H1 (cell line): Measurements from ENCODE around the gene TMEM238. TPM values are rescaled to one million over a fixed set of nuclear protein-coding genes. Genes with fewer than 3 reads are reported as not detected.

ENCODE experiments used
- CTCF ChIA-PET: fragments of 300-600 bp; sonication (Branson Sonifier 250); formaldehyde crosslinking; loops from one replicate; lab custom pipeline; 2021; ENCODE audit not compliant: partially characterized antibody; lab: Charles Lee
- POLR2A ChIA-PET: fragments of 300-600 bp; sonication (Branson Sonifier 250); formaldehyde crosslinking; loops from one replicate; lab custom pipeline; 2021; ENCODE audit warnings: inconsistent platforms; ENCODE audit not compliant: partially characterized antibody; lab: Charles Lee
- DNase-seq, 2 experiments: peaks; one replicate each; pipeline versions ENCODE4 v3.0.0 to v3.0.0-alpha.2; 2010 to 2022; ENCODE audit warnings: low spot score in 2 of 2, low read depth in 1 of 2, mixed read lengths in 1 of 2
- FAIRE-seq: peaks from 2 replicates; lab custom pipeline; 2011; peaks lifted over from hg19 to GRCh38; lab: Jason Lieb, UNC
- H2AFZ ChIP-seq: 2 replicates; pipeline ENCODE4 v1.8.1; 2012; ENCODE audit warnings: low read length, inconsistent platforms
- H2AK5ac ChIP-seq: 2 replicates; pipeline ENCODE4 v1.6.1; 2013; ENCODE audit warnings: low read depth, low read length
- H2BK120ac ChIP-seq: replicated peaks from 2 replicates; pipeline ENCODE3; 2013; ENCODE audit warnings: low read depth, low read length, inconsistent platforms
- H2BK12ac ChIP-seq: 2 replicates; pipeline ENCODE4 v1.6.1; 2013; ENCODE audit warnings: low read depth, low read length
- H2BK15ac ChIP-seq: 2 replicates; pipeline ENCODE4 v1.6.1; 2013; ENCODE audit warnings: low read length
- H2BK20ac ChIP-seq: 2 replicates; pipeline ENCODE4 v1.6.1; 2013; ENCODE audit warnings: low read length
- H2BK5ac ChIP-seq: 2 replicates; pipeline ENCODE4 v1.6.1; 2013; ENCODE audit warnings: low read depth, low read length
- H3K14ac ChIP-seq: 2 replicates; pipeline ENCODE4 v1.6.1; 2013; ENCODE audit warnings: inconsistent platforms; ENCODE audit not compliant: insufficient read length
- H3K18ac ChIP-seq: 2 replicates; pipeline ENCODE4 v1.6.1; 2013; ENCODE audit warnings: low read length; ENCODE audit errors: extremely low read depth
- H3K23ac ChIP-seq: 2 replicates; pipeline ENCODE4 v1.6.1; 2013; ENCODE audit warnings: inconsistent platforms; ENCODE audit not compliant: insufficient read length
- H3K23me2 ChIP-seq: 2 replicates; pipeline ENCODE4 v1.6.1; 2013; ENCODE audit warnings: low read depth, low read length
- H3K27ac ChIP-seq: 2 replicates; pipeline ENCODE4 v1.6.1; 2011; ENCODE audit warnings: low read depth, low read length, inconsistent platforms
- H3K27me3 ChIP-seq, 4 experiments: replicated peaks in 1 of 4; 1 replicate in 1 of 4; 2 replicates in 3 of 4; pipeline versions ENCODE4 v1.6.1 to v1.8.1; 2011 to 2013; ENCODE audit warnings: low read length in 3 of 4, mild to moderate bottlenecking in 3 of 4, inconsistent platforms in 2 of 4, mixed read lengths in 2 of 4, moderate library complexity in 1 of 4; ENCODE audit not compliant: control insufficient read depth in 3 of 4, insufficient read depth in 3 of 4; ENCODE audit errors: extremely low read depth in 1 of 4
- H3K36me3 ChIP-seq, 4 experiments: 2 replicates each; pipeline versions ENCODE4 v1.6.1 to v1.8.1; 2011 to 2013; ENCODE audit warnings: mild to moderate bottlenecking in 4 of 4, low read length in 3 of 4, moderate library complexity in 2 of 4, control low read depth in 1 of 4, inconsistent platforms in 1 of 4; ENCODE audit not compliant: insufficient read depth in 4 of 4, control insufficient read depth in 2 of 4
- H3K4ac ChIP-seq: replicated peaks from 2 replicates; pipeline ENCODE3; 2013; ENCODE audit warnings: low read length, low read depth, mixed read lengths, inconsistent platforms; ENCODE audit not compliant: insufficient read length
- H3K4me1 ChIP-seq, 4 experiments: replicated peaks in 1 of 4; 1 replicate in 1 of 4; 2 replicates in 3 of 4; pipeline versions ENCODE4 v1.6.1 to v1.8.1; 2011 to 2013; ENCODE audit warnings: low read length in 3 of 4, inconsistent platforms in 2 of 4, mixed read lengths in 1 of 4; ENCODE audit not compliant: insufficient read depth in 4 of 4, control insufficient read depth in 3 of 4
- H3K4me2 ChIP-seq, 2 experiments: 2 replicates each; pipeline versions ENCODE4 v1.6.1 to v1.8.1; 2011 to 2013; ENCODE audit warnings: low read depth in 2 of 2, low read length in 2 of 2, control low read depth in 1 of 2, inconsistent platforms in 1 of 2, mild to moderate bottlenecking in 1 of 2; ENCODE audit not compliant: insufficient read depth in 1 of 2
- H3K4me3 ChIP-seq, 4 experiments: fragments of 200-600, 300-600 bp in 1 of 4; sonication (generic), shearing (Covaris generic), sonication (Bioruptor Twin) in 1 of 4; 2 replicates each; pipeline versions ENCODE4 v1.5.1 to v1.8.1; 2011 to 2016; ENCODE audit warnings: low read length in 4 of 4, low read depth in 3 of 4, control low read depth in 2 of 4, inconsistent platforms in 2 of 4, mild to moderate bottlenecking in 2 of 4, mixed read lengths in 1 of 4, moderate library complexity in 1 of 4; ENCODE audit not compliant: insufficient read depth in 2 of 4; ENCODE audit errors: extremely low read depth in 1 of 4
- H3K56ac ChIP-seq: replicated peaks from 2 replicates; pipeline ENCODE3; 2013; ENCODE audit warnings: low read depth, mild to moderate bottlenecking, mixed read lengths, low read length, inconsistent platforms; ENCODE audit not compliant: insufficient read length
- H3K79me1 ChIP-seq: 2 replicates; pipeline ENCODE4 v1.6.1; 2013; ENCODE audit warnings: low read depth, low read length, control low read depth
- H3K79me2 ChIP-seq, 2 experiments: 2 replicates each; pipeline versions ENCODE4 v1.6.1 to v1.8.1; 2012 to 2013; ENCODE audit warnings: low read length in 2 of 2, mild to moderate bottlenecking in 2 of 2, inconsistent platforms in 1 of 2; ENCODE audit not compliant: insufficient read depth in 2 of 2, control insufficient read depth in 1 of 2
- H3K9ac ChIP-seq, 4 experiments: replicated peaks in 1 of 4; 1 replicate in 1 of 4; 2 replicates in 3 of 4; pipeline versions ENCODE4 v1.6.1 to v1.8.1; 2011 to 2013; ENCODE audit warnings: low read depth in 3 of 4, low read length in 3 of 4, control low read depth in 2 of 4, mild to moderate bottlenecking in 2 of 4, moderate library complexity in 2 of 4, inconsistent platforms in 1 of 4; ENCODE audit errors: extremely low read depth in 1 of 4
- H3K9me3 ChIP-seq, 2 experiments: 2 replicates each; pipeline versions ENCODE4 v1.6.1 to v1.8.1; 2012 to 2013; ENCODE audit warnings: mild to moderate bottlenecking in 2 of 2, moderate library complexity in 2 of 2, control low read depth in 1 of 2, inconsistent platforms in 1 of 2, low read depth in 1 of 2, low read length in 1 of 2, mixed read lengths in 1 of 2; ENCODE audit not compliant: insufficient read depth in 2 of 2
- H4K20me1 ChIP-seq, 2 experiments: replicated peaks in 1 of 2; 2 replicates each; pipeline versions ENCODE3 to v1.8.1; 2011 to 2013; ENCODE audit warnings: inconsistent platforms in 2 of 2, low read length in 2 of 2, mild to moderate bottlenecking in 1 of 2; ENCODE audit not compliant: insufficient read depth in 2 of 2, control insufficient read depth in 1 of 2
- H4K5ac ChIP-seq: 2 replicates; pipeline ENCODE4 v1.6.1; 2013; ENCODE audit warnings: low read length, low read depth, mixed read lengths, inconsistent platforms; ENCODE audit not compliant: insufficient read length
- H4K8ac ChIP-seq: 2 replicates; pipeline ENCODE4 v1.8.0; 2013; ENCODE audit warnings: mild to moderate bottlenecking, moderate library complexity, low read length, inconsistent platforms; ENCODE audit not compliant: insufficient read depth; ENCODE audit errors: extremely low read depth
- H4K91ac ChIP-seq: replicated peaks from 2 replicates; pipeline ENCODE3; 2013; ENCODE audit warnings: low read length, mixed read lengths, inconsistent platforms; ENCODE audit not compliant: insufficient read length
- CREB1 ChIP-seq: IDR thresholded peaks from 2 replicates; pipeline ENCODE4 v1.6.1; 2012; ENCODE audit warnings: inconsistent platforms
- MAX ChIP-seq: IDR thresholded peaks from 2 replicates; pipeline ENCODE4 v1.6.1; 2012; ENCODE audit warnings: inconsistent platforms
- PHF8 ChIP-seq: fragments of 200-600 bp; sonication (generic); conservative IDR thresholded peaks from 2 replicates; pipeline ENCODE4 v1.7.1; 2012; ENCODE audit warnings: low read depth, mild to moderate bottlenecking, inconsistent platforms, low read length, moderate library complexity
- WGBS, 2 experiments: shearing (Covaris generic) in 1 of 2; methylation state at CpG; one replicate each; pipeline versions ENCODE4 v1.1.6 to v1.1.7; 2013 to 2015; ENCODE audit warnings: low lambda C conversion rate in 2 of 2, mixed read lengths in 2 of 2, inconsistent platforms in 1 of 2, low coverage in 1 of 2, missing lambda C conversion rate in 1 of 2; ENCODE audit not compliant: insufficient replicate concordance in 2 of 2, insufficient coverage in 1 of 2, insufficient read length in 1 of 2; ENCODE audit errors: extremely low coverage in 1 of 2, missing lambda C conversion rate in 1 of 2; 5-methylcytosine and 5-hydroxymethylcytosine counted together
- polyA plus RNA-seq, 7 experiments: library from polyadenylated mRNA; depleted of rRNA in 3 of 7; stranded (reverse) in 5 of 7; unstranded in 2 of 7; fragments of >200 nt in 5 of 7; fragments of 200-250 nt in 2 of 7; gene quantifications; 1 replicate in 5 of 7; 2 replicates in 1 of 7; 4 replicates in 1 of 7; pipeline versions ENCODE4 v1.2.1 to v1.2.3, GENCODE V29; 2011 to 2013; ENCODE audit warnings: missing spikeins in 2 of 7, mixed read lengths in 2 of 7
- total RNA-seq: library from RNA; stranded (reverse); fragmentation: NEBNext Ultra II Directional; extraction: Animal tissue kit (Norgen Biotek cat#: 25700); gene quantifications from 2 replicates; pipeline ENCODE4 v1.2.1, GENCODE V29; 2021

TMEM238 gene
- total and polyA plus RNA-seq, 2 of the 8 experiments (the other 6 are each of a cell fraction or from before 2014, with no cell fraction given): 0.53 to 3.8 TPM

- TF ChIP-seq PHF8 (0 out of 2 replicates have a peak, but pooled peaks have one; percentile 14), CREB1 (no peak), MAX (no peak)
- Histone ChIP-seq H2AFZ (no peak overlapping the region), H3K4me2 (peak overlapping the region; percentile 79 to 94), H3K27ac (no peak overlapping the region), H2BK12ac (peak overlapping the region; percentile 32; the same call in 1 of the 2 replicates), H3K23me2 (peaks cover 20% of the 10 kb centered on the region; the same call in 1 of the 2 replicates), H3K4ac (peak overlapping the region; percentile 97), H3K4me1 (peaks cover 0 to 23% (median 10%) of the 10 kb centered on the region in 4 experiments; a peak in 6 of 7 replicates), H3K79me1 (peaks cover 5% of the 10 kb centered on the region; the same call in 1 of the 2 replicates), H3K4me3 (peak overlapping the region; percentile 69 to 85 (median 84)), H3K14ac (no peak overlapping the region), H3K56ac (no peak overlapping the region), H3K18ac (peak overlapping the region; percentile 10; the same call in 1 of the 2 replicates), H4K5ac (no peak overlapping the region), H3K79me2 (peaks cover 0 to 3% of the 10 kb centered on the region in 2 experiments; a peak in 1 of 4 replicates), H3K27me3 (peaks cover 0 to 3% (median 0%) of the 10 kb centered on the region in 4 experiments; a peak in 1 of 7 replicates), H4K8ac (no peak overlapping the region), H2BK20ac (0 out of 2 replicates have a peak overlapping the region, but pooled peaks have one; percentile 66), H2AK5ac (peak overlapping the region; percentile 83; the same call in 1 of the 2 replicates), H3K9ac (no peak overlapping the region; a peak in 1 of 7 replicates), H3K36me3 (peaks cover 0 to 31% (median 15%) of the 10 kb centered on the region in 4 experiments; a peak in 4 of 8 replicates), H3K23ac (no peak overlapping the region), H4K20me1 (peaks cover 0 to 6% of the 10 kb centered on the region in 2 experiments), H2BK120ac (no peak overlapping the region), H2BK15ac (peak overlapping the region; percentile 92; the same call in 1 of the 2 replicates), H3K9me3 (no peaks in the 10 kb centered on the region), H2BK5ac (peak overlapping the region; percentile 88), H4K91ac (peak overlapping the region; percentile 72)
- ChIA-PET POLR2A (interaction anchor here (0.6 to 4.1 kb wide), 16 partner anchors 8 to 209 kb away, joined by 3 to 30 read pairs (median 3); partner anchors contain the start of genes GARIN5B, TMEM238 and UBE2S), CTCF (interaction anchor here (0.6 to 1.3 kb wide), 4 partner anchors 9 to 86 kb away, joined by 3 to 6 read pairs (median 4); no protein-coding TSS in a partner anchor)
- FAIRE-seq (no peak), DNase-seq (peak in 1 of 2 experiments; percentile 79)
- WGBS, 2 experiments: 2% methylated on average over 8 of the region's 15 CpGs; no CpG with 5 or more reads in 1 of the 2 experiments
Measured at GRCh38 chr19:55341171-55341588, 42.9 kb downstream of the TMEM238 start.
